ENCODE data around the gene FAM131A. TPM values are rescaled to one million over a fixed set of nuclear protein-coding genes. Genes with fewer than 3 reads are reported as not detected.

Gene FAM131A
- total and polyA plus RNA-seq, 2 donors (not counting 3 experiments of a cell fraction or from before 2014, with no cell fraction given) = 19.9 to 29.9 TPM

GRCh38 chr3:184358921-184359350, 21.5 kb downstream of the FAM131A start:
- FAIRE-seq (no peak), DNase-seq (ENCODE audit: low read depth, low spot score) (no peak)
- H3K27me3 ChIP-seq (ENCODE audit: control insufficient read depth in 2 of 2, insufficient read depth in 2 of 2, low read length in 2 of 2) = no peaks in the 10 kb centered on the region
- intact Hi-C loops (cut with micrococcal nuclease) = no loop called here
- H3K9ac ChIP-seq (replicated peaks; ENCODE audit: extremely low read depth, insufficient read depth, low read length) = no peak overlapping the region
- H3K4me1 ChIP-seq (ENCODE audit: control insufficient read depth, extremely low read depth, insufficient read depth, low read length) = peaks cover 6% of the 10 kb centered on the region
- H4K20me1 ChIP-seq (replicated peaks; ENCODE audit: control insufficient read depth, extremely low read depth, insufficient read depth, low read length) = no peaks in the 10 kb centered on the region
- peaks cover 7% of the 10 kb centered on the region for H3K79me2 ChIP-seq (ENCODE audit: control insufficient read depth, insufficient read depth, low read length)
- no TSS peak for BruUV-seq (replicated peaks)
- ChIA-PET CTCF (interaction anchor here (1.1 to 1.4 kb wide), 2 partner anchors 13 kb away, joined by 3 to 5 read pairs; no protein-coding TSS in a partner anchor), POLR2A (no interaction called here)
- H3K4me3 ChIP-seq (replicated peaks in 1 of 3; ENCODE audit: insufficient read depth in 1 of 3, low read depth in 1 of 3, low read length in 3 of 3) = no peak overlapping the region
- TF ChIP-seq POLR2AphosphoS5 (IDR thresholded peaks at IDR 0.05; ENCODE audit: insufficient read depth, low read depth, low read length) (no peak), POLR2A (IDR thresholded peaks at IDR 0.05; ENCODE audit: low read depth, low read length) (no peak), CTCF (IDR thresholded peaks at IDR 0.05; ENCODE audit: extremely low read depth in 1 of 2, insufficient read depth in 1 of 2, low read depth in 1 of 2, low read length in 2 of 2) (no peak), MYC (IDR thresholded peaks at IDR 0.05; ENCODE audit: low read depth, low read length) (no peak), GATA2 (IDR thresholded peaks at IDR 0.05; ENCODE audit: insufficient read depth, insufficient read length, low read depth, low read length) (no peak), EZH2 (IDR thresholded peaks at IDR 0.05; ENCODE audit: borderline replicate concordance, low read depth, low read length, severe bottlenecking) (no peak), FOS (IDR thresholded peaks at IDR 0.05; ENCODE audit: borderline replicate concordance, insufficient read depth, low read length) (no peak), JUN (IDR thresholded peaks at IDR 0.05; ENCODE audit: borderline replicate concordance, insufficient read depth, insufficient read length, low read depth) (no peak), MAX (IDR thresholded peaks at IDR 0.05; ENCODE audit: insufficient read depth, insufficient read length) (no peak)
- H3K9me3 ChIP-seq (replicated peaks; ENCODE audit: control insufficient read depth, insufficient read depth, low read length) = no peaks in the 10 kb centered on the region
- no peaks in the 10 kb centered on the region for H3K9me1 ChIP-seq (replicated peaks; ENCODE audit: control insufficient read depth, extremely low read depth, insufficient read depth, low read length)
- dilution Hi-C loops (cut with MboI; ENCODE audit: extremely low pct_ligation_motif_present, low sequenced_read_pairs) = no loop called here
- H2AFZ ChIP-seq (ENCODE audit: low read depth, low read length) = no peak overlapping the region
- no peaks in the 10 kb centered on the region for H3K36me3 ChIP-seq (ENCODE audit: control insufficient read depth in 2 of 2, extremely low read depth in 1 of 2, insufficient read depth in 2 of 2, low read length in 2 of 2)
- H3K27ac ChIP-seq (ENCODE audit: insufficient read depth, low read depth, low read length) = no peak overlapping the region
- no peak overlapping the region for H3K4me2 ChIP-seq (ENCODE audit: insufficient read depth, low read length)

All from endothelial cell of umbilical vein (primary cell).